MM.1S (cell line): ENCODE measurements around the gene RANBP9.

Experiments used
- DNase-seq: peaks from one replicate; pipeline ENCODE4 v3.0.0-alpha.2; 2015
- H2AFZ ChIP-seq: fragments of 300-600 bp; sonication (generic); 2 replicates; pipeline ENCODE4 v1.6.0; 2016; ENCODE audit warnings: antibody characterized with exemption, low read length
- H3F3A ChIP-seq: fragments of 300-600 bp; sonication (generic); 2 replicates; pipeline ENCODE4 v1.6.1; 2016; ENCODE audit warnings: mild to moderate bottlenecking, antibody characterized with exemption, low read length, moderate library complexity, mixed read lengths; ENCODE audit not compliant: insufficient read depth
- H3K27ac ChIP-seq: fragments of 300-600 bp; sonication (generic); 2 replicates; pipeline ENCODE4 v1.5.1; 2016; ENCODE audit warnings: mild to moderate bottlenecking, low read length
- H3K27me3 ChIP-seq: fragments of 300-600 bp; sonication (generic); replicated peaks from 2 replicates; pipeline ENCODE4 v1.6.0; 2016; ENCODE audit warnings: low read length; ENCODE audit not compliant: insufficient read depth
- H3K36me3 ChIP-seq: fragments of 300-600 bp; sonication (generic); replicated peaks from 2 replicates; pipeline ENCODE4 v1.6.1; 2016; ENCODE audit warnings: mild to moderate bottlenecking, low read length, mixed read lengths; ENCODE audit not compliant: insufficient read depth
- H3K4me1 ChIP-seq: fragments of 300-600 bp; sonication (generic); 2 replicates; pipeline ENCODE4 v1.6.1; 2016; ENCODE audit warnings: low read length, mixed read lengths
- H3K4me2 ChIP-seq: fragments of 300-600 bp; sonication (generic); 2 replicates; pipeline ENCODE4 v1.6.0; 2016; ENCODE audit warnings: low read depth, low read length
- H3K4me3 ChIP-seq: fragments of 300-600 bp; sonication (generic); 2 replicates; pipeline ENCODE4 v1.5.1; 2016; ENCODE audit warnings: low read length, mixed read lengths
- H3K79me2 ChIP-seq: fragments of 300-600 bp; sonication (generic); 2 replicates; pipeline ENCODE4 v1.6.1; 2016; ENCODE audit warnings: mixed run types, low read length, mixed read lengths
- H3K9ac ChIP-seq: fragments of 300-600 bp; sonication (generic); 2 replicates; pipeline ENCODE4 v1.6.1; 2016; ENCODE audit warnings: low read length, mixed read lengths
- H3K9me2 ChIP-seq: fragments of 300-600 bp; sonication (generic); replicated peaks from 2 replicates; pipeline ENCODE4 v1.6.1; 2016; ENCODE audit warnings: mild to moderate bottlenecking, low read length, mixed read lengths; ENCODE audit not compliant: insufficient read depth
- H3K9me3 ChIP-seq: fragments of 300-600 bp; sonication (generic); replicated peaks from 2 replicates; pipeline ENCODE4 v1.6.1; 2016; ENCODE audit warnings: mild to moderate bottlenecking, low read length, mixed read lengths; ENCODE audit not compliant: insufficient read depth
- H4K20me1 ChIP-seq: fragments of 300-600 bp; sonication (generic); 2 replicates; pipeline ENCODE4 v1.6.1; 2016; ENCODE audit warnings: mild to moderate bottlenecking, low read length, moderate library complexity, mixed read lengths; ENCODE audit not compliant: insufficient read depth
- CTCF ChIP-seq: fragments of 300-600 bp; sonication (generic); IDR thresholded peaks from 2 replicates; pipeline ENCODE4 v1.5.1; 2016; ENCODE audit warnings: antibody characterized with exemption, low read length, mixed read lengths
- EZH2 ChIP-seq: fragments of 300-600 bp; sonication (generic); optimal IDR thresholded peaks from 2 replicates; pipeline ENCODE3; 2017; ENCODE audit warnings: low read depth, mild to moderate bottlenecking, antibody characterized with exemption, low read length, mixed read lengths
- EZH2phosphoT487 ChIP-seq: fragments of 300-600 bp; sonication (generic); IDR thresholded peaks from 2 replicates; pipeline ENCODE4 v1.6.1; 2018; ENCODE audit warnings: antibody characterized with exemption, low read length

RANBP9 gene

GRCh38 chr6:13680448-13680968, 31.1 kb downstream of the RANBP9 start:
- Histone ChIP-seq H3K27ac (no peak overlapping the region), H3K36me3 (no peaks in the 10 kb centered on the region), H3K79me2 (peaks cover 93% of the 10 kb centered on the region), H3K27me3 (no peaks in the 10 kb centered on the region), H3K9me2 (no peaks in the 10 kb centered on the region), H3K4me1 (peaks cover 6% of the 10 kb centered on the region), H2AFZ (no peak overlapping the region), H4K20me1 (no peaks in the 10 kb centered on the region), H3K9ac (no peak overlapping the region), H3K4me2 (no peak overlapping the region), H3K9me3 (no peaks in the 10 kb centered on the region), H3K4me3 (no peak overlapping the region), H3F3A (peaks cover 8% of the 10 kb centered on the region)
- DNase-seq = no peak
- TF ChIP-seq EZH2phosphoT487 = no peak
- TF ChIP-seq EZH2 = no peak
- TF ChIP-seq CTCF = no peak

GRCh38 chr6:13679996-13680395, 31.6 kb downstream of the RANBP9 start:
- no peak overlapping the region for H3K4me2 ChIP-seq
- no peak for TF ChIP-seq EZH2phosphoT487
- TF ChIP-seq CTCF = no peak
- TF ChIP-seq EZH2 = no peak
- no peaks in the 10 kb centered on the region for H3K36me3 ChIP-seq
- H3K27me3 ChIP-seq = no peaks in the 10 kb centered on the region
- H3K4me1 ChIP-seq = peaks cover 6% of the 10 kb centered on the region
- no peak overlapping the region for H3K27ac ChIP-seq
- H3K9ac ChIP-seq = no peak overlapping the region
- H3F3A ChIP-seq = peaks cover 8% of the 10 kb centered on the region
- H3K4me3 ChIP-seq = no peak overlapping the region
- DNase-seq = no peak
- peaks cover 92% of the 10 kb centered on the region for H3K79me2 ChIP-seq
- no peaks in the 10 kb centered on the region for H3K9me2 ChIP-seq
- H2AFZ ChIP-seq = no peak overlapping the region
- no peaks in the 10 kb centered on the region for H4K20me1 ChIP-seq
- no peaks in the 10 kb centered on the region for H3K9me3 ChIP-seq

GRCh38 chr6:13678255-13678983, 33.2 kb downstream of the RANBP9 start:
- no peak overlapping the region for H3K27ac ChIP-seq
- DNase-seq = no peak
- no peaks in the 10 kb centered on the region for H3K27me3 ChIP-seq
- no peaks in the 10 kb centered on the region for H3K36me3 ChIP-seq
- H3K4me2 ChIP-seq = no peak overlapping the region
- H3K9ac ChIP-seq = no peak overlapping the region
- H3K79me2 ChIP-seq = peaks cover 92% of the 10 kb centered on the region
- peaks cover 7% of the 10 kb centered on the region for H3K4me1 ChIP-seq
- H3F3A ChIP-seq = peaks cover 8% of the 10 kb centered on the region
- H3K4me3 ChIP-seq = no peak overlapping the region
- no peak overlapping the region for H2AFZ ChIP-seq
- no peaks in the 10 kb centered on the region for H4K20me1 ChIP-seq
- H3K9me3 ChIP-seq = no peaks in the 10 kb centered on the region
- TF ChIP-seq CTCF = no peak
- TF ChIP-seq EZH2phosphoT487 = no peak
- no peak for TF ChIP-seq EZH2
- no peaks in the 10 kb centered on the region for H3K9me2 ChIP-seq
